MV-4-11 (cell line): Measurements from ENCODE around the gene MYO1B.

Source experiments
- DNase-seq: peaks from one replicate; lab custom pipeline; 2025; lab: John Stamatoyannopoulos, UW

MYO1B gene

GRCh38 chr2:191298306-191298705 is 53.1 kb downstream of the MYO1B start:
- DNase-seq = no peak

GRCh38 chr2:191299010-191299409 is 53.8 kb downstream of the MYO1B start:
- no peak for DNase-seq

GRCh38 chr2:191299866-191300265 is 54.7 kb downstream of the MYO1B start:
- DNase-seq = no peak

GRCh38 chr2:191301971-191302370 is 56.8 kb downstream of the MYO1B start:
- no peak for DNase-seq

GRCh38 chr2:191302459-191303139 is 57.4 kb downstream of the MYO1B start:
- no peak for DNase-seq

GRCh38 chr2:191303140-191304005 is 58.2 kb downstream of the MYO1B start:
- peak; percentile 4 for DNase-seq

GRCh38 chr2:191304939-191305875 is 60.0 kb downstream of the MYO1B start:
- DNase-seq = no peak

- no peak for DNase-seq
Observed at GRCh38 chr2:191308026-191308425, 62.8 kb downstream of the MYO1B start.

- no peak for DNase-seq
Observed at GRCh38 chr2:191311156-191311555, 66.0 kb downstream of the MYO1B start.

GRCh38 chr2:191311627-191312026 is 66.4 kb downstream of the MYO1B start:
- peak; percentile 27 for DNase-seq

- DNase-seq = no peak
Observed at GRCh38 chr2:191312163-191312562, 67.0 kb downstream of the MYO1B start.

GRCh38 chr2:191312662-191313061 is 67.5 kb downstream of the MYO1B start:
- DNase-seq = no peak

GRCh38 chr2:191314697-191315364 is 69.6 kb downstream of the MYO1B start:
- no peak for DNase-seq

- peak; percentile 13 for DNase-seq
Observed at GRCh38 chr2:191315365-191315752, 70.2 kb downstream of the MYO1B start.

- DNase-seq = no peak
Observed at GRCh38 chr2:191316246-191316994, 71.2 kb downstream of the MYO1B start.

- DNase-seq = no peak
Observed at GRCh38 chr2:191318037-191318728, 73.0 kb downstream of the MYO1B start.

GRCh38 chr2:191318729-191319078 is 73.5 kb downstream of the MYO1B start:
- peak; percentile 18 for DNase-seq

GRCh38 chr2:191319186-191319585 is 74.0 kb downstream of the MYO1B start:
- no peak for DNase-seq

GRCh38 chr2:191320881-191321280 is 75.7 kb downstream of the MYO1B start:
- DNase-seq = no peak

- peak; percentile 93 for DNase-seq
Observed at GRCh38 chr2:191321861-191322662, 76.9 kb downstream of the MYO1B start.
